LNCAP (cell line): ENCODE results near the gene KAT2A.

Source experiments
- TF ChIP-seq, protein P1 (sequence below): fragments of 450-650 bp; IDR thresholded peaks from 2 replicates; pipeline ENCODE4 v1.5.1; 2017; ENCODE audit warnings: mild to moderate bottlenecking

Gene KAT2A

DNA sequence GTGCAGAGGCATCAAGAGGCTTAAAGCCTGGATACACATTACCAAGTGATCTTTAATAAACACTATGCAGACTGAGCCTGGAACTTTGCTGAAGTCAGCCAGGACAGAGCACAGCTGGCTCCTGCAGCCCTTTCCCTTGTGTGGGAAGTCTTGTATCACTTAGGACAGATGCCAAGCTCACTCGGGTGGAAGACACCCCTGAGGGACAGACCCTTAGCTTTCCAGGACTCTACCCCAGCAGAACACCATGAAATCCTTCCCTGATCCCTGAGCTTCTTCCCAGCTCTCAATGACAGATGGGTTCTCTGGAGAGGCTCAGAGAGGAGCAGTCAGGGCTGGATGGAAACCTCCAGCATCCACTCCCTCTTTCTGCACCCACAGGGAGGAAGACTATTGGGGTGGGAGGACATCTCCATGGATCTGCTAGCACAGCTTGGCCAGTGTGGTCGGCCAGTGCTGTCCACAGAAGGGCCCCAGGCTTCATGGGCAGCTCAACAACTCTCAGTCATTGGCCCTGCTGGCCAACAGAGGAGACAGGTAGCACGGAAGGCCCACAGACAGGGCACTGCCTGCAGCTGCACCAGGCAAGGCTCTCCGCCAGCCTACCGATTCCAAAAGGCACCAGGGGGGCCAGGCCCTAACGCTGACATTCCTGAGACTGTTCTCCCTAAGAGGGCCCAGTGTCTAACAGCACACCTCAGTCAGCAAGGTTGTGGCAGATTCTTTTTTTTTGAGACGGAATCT, 17.8 kb upstream of the KAT2A start:
- TF ChIP-seq, protein P1, sequence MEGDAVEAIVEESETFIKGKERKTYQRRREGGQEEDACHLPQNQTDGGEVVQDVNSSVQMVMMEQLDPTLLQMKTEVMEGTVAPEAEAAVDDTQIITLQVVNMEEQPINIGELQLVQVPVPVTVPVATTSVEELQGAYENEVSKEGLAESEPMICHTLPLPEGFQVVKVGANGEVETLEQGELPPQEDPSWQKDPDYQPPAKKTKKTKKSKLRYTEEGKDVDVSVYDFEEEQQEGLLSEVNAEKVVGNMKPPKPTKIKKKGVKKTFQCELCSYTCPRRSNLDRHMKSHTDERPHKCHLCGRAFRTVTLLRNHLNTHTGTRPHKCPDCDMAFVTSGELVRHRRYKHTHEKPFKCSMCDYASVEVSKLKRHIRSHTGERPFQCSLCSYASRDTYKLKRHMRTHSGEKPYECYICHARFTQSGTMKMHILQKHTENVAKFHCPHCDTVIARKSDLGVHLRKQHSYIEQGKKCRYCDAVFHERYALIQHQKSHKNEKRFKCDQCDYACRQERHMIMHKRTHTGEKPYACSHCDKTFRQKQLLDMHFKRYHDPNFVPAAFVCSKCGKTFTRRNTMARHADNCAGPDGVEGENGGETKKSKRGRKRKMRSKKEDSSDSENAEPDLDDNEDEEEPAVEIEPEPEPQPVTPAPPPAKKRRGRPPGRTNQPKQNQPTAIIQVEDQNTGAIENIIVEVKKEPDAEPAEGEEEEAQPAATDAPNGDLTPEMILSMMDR = no peak

- TF ChIP-seq, protein P1 = no peak
These were observed 15.5 kb upstream of the KAT2A start for GRCh38 chr17:42136654-42137051.

DNA sequence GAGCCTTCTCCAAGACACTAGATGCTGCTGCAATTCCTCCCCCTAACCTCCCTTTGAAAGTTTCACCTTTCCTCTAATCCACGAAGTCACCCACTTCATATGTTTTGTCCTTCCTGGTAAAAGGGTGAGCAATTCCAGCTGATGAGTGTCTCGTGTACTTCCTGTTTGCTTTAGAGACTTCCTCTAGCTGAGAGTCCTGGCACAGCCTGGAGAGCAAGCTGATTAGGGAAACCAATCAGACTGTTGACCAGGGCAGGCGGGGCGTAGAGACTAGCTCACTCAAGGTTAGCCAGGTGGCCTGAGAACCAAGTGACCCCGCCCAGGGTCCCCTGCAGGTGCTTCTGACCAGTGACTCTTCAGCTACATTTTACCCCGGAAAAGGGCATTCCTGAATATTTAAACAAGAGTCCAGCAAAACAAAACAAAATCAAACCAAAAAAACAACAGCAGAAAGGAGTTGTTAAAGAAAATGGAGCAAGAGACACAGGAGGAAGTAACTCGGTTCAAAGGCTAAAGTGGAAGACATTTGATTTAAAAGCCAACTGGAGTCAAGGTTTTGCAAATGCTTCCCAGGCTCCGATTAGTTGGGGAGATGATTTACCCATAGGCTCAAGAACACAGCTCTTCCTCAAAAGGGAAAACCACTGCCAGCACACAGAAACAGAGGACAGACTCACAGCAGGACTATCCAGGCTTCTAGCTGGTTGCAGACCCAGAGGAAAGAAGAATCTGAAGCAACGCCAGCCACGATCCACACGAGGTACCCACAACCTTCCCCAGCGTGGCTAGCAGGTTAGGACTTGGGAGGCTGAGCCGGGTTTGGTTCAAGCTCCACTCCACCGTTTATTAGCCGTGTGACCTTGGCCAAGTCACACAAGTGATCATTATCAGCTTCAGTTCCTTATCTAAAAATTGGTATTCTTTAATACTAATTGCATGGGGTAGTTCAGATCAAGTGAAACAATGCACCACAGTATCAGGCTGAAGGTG, 14.8 kb upstream of the KAT2A start:
- TF ChIP-seq, protein P1 = no peak

- TF ChIP-seq, protein P1 = no peak
These were observed 14.0 kb upstream of the KAT2A start for GRCh38 chr17:42135151-42135550.

- TF ChIP-seq, protein P1 = no peak
These were observed 12.4 kb upstream of the KAT2A start for GRCh38 chr17:42133461-42134041.

- TF ChIP-seq, protein P1 = no peak
These were observed 11.8 kb upstream of the KAT2A start for GRCh38 chr17:42132941-42133340.

DNA sequence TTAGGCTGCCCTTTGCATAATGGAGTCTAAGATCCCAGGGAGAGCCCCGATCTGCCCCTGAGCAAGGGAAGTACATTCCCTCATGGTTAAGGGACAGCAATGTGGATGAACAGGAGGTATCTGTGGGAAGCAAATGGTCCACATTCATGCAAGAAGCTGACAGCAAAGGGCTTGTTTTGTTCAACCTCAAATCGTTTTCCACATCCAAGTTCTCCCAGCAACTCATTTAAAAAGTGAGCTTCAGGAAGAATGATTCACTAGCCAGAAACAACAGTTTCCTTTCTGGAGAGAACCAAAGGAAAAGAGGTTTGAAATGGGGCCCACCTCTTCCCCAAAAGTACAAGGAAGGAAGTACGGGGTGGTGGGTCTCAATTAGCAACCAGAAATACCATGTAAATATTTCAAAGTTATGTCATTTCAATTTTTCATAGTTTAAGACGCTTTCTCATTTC, 10.8 kb upstream of the KAT2A start:
- TF ChIP-seq, protein P1 = no peak
